GM18505 (cell line): ENCODE measurements around the gene MGMT.

Experiments used
- ATAC-seq: cut with Tn5 transposase; IDR thresholded peaks from one replicate; pipeline ENCODE4 v1.9.1; 2021; ENCODE audit not compliant: unreplicated experiment
- POLR2A ChIP-seq: IDR thresholded peaks from 4 replicates; pipeline ENCODE4 v1.6.1; 2011; ENCODE audit warnings: borderline replicate concordance; ENCODE audit not compliant: insufficient read depth, insufficient read length; ENCODE audit errors: extremely low read depth

The MGMT gene

GRCh38 chr10:129523723-129524316 lies 56.8 kb downstream of the MGMT start:
- TF ChIP-seq POLR2A, result no peak
- no peak for ATAC-seq

GRCh38 chr10:129524936-129525335 lies 57.9 kb downstream of the MGMT start:
- no peak for ATAC-seq
- no peak for TF ChIP-seq POLR2A

- no peak for TF ChIP-seq POLR2A
- no peak for ATAC-seq
Observed at GRCh38 chr10:129525401-129525801, 58.4 kb downstream of the MGMT start.

- ATAC-seq, result no peak
- no peak for TF ChIP-seq POLR2A
Observed at GRCh38 chr10:129526943-129527342, 59.9 kb downstream of the MGMT start.

- no peak for TF ChIP-seq POLR2A
- ATAC-seq, result no peak
Observed at GRCh38 chr10:129528376-129528978, 61.4 kb downstream of the MGMT start.

GRCh38 chr10:129530581-129530980 lies 63.5 kb downstream of the MGMT start:
- TF ChIP-seq POLR2A, result no peak
- ATAC-seq, result no peak

DNA sequence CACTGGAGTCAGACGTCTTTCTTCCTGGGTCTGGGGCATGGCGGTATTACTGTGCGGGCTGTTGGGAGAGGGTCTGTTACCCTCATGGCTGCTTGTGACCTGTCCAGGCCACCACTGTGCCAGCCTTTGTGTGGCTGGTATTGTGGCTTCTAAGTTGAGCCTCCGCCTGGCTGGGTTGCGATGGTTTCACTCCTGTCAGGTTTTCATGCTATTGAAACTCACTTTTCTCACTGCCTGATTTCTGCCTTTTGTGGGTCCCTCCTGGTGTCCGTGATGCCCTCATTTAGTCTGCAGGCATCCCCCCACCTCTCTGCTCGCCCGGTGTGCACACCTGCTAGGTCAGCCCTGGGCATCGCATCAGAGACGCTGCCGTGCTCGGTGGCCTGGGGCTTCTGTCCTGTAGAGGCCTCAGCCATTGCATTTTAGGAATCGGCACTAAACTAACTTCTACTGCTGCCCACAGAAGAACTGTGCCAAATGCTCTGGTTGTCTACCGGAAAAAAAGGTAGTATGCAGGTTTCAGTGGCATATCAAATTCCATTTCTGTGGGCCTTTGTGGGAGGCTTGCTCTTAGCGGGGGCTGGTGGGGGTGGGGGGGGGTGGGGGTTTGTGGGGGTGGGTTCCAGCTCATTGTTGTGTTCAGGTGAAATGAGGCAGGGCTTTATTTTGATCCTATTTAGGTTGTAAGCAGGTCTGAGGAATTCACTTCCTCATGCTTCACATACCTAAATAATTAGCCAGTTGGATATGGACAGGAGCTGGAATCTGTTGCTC lies 64.3 kb downstream of the MGMT start:
- ATAC-seq, result no peak
- TF ChIP-seq POLR2A, result no peak

GRCh38 chr10:129531969-129532660 lies 65.1 kb downstream of the MGMT start:
- TF ChIP-seq POLR2A, result no peak
- ATAC-seq, result no peak

GRCh38 chr10:129532838-129533237 lies 65.8 kb downstream of the MGMT start:
- ATAC-seq, result no peak
- no peak for TF ChIP-seq POLR2A

- no peak for ATAC-seq
- no peak for TF ChIP-seq POLR2A
Observed at GRCh38 chr10:129533281-129533680, 66.2 kb downstream of the MGMT start.

DNA sequence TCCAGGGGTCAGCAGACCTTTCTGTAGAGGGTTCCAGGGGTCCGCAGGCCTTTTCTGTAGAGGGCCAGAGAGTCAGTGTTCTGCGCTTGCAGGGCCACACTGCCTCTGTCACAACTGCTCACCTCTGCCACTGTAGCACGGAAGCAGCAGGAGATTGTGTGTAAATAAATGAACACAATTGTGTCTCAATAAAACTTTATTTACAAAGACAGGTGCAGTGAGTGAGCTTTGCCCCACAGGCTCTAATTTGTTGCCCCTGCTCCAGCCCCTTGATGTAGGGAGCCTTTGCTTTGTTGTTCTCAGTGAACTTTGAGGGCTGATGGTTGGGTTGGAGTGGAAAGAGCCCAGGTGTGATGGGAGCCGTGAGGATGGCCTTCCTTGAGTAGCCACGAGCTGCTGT lies 67.8 kb downstream of the MGMT start:
- ATAC-seq, result no peak
- TF ChIP-seq POLR2A, result no peak

- no peak for TF ChIP-seq POLR2A
- ATAC-seq, result no peak
Observed at GRCh38 chr10:129536336-129536735, 69.3 kb downstream of the MGMT start.

- no peak for ATAC-seq
- TF ChIP-seq POLR2A, result no peak
Observed at GRCh38 chr10:129537151-129537550, 70.1 kb downstream of the MGMT start.
